GM10266 (cell line): ENCODE measurements around the gene FAM131C.

Experiments
- DNase-seq: peaks from one replicate; pipeline ENCODE4 v3.0.0; 2012; ENCODE audit errors: extremely low spot score
- CTCF ChIP-seq: IDR thresholded peaks from 2 replicates; pipeline ENCODE4 v1.5.1; 2012; ENCODE audit warnings: mild to moderate bottlenecking, low read depth; ENCODE audit not compliant: control insufficient read depth, insufficient read depth; ENCODE audit errors: missing control alignments

Gene FAM131C

GRCh38 chr1:16014509-16015482, 58.7 kb downstream of the FAM131C start:
- no peak for TF ChIP-seq CTCF

GRCh38 chr1:16013908-16014258, 59.6 kb downstream of the FAM131C start:
- DNase-seq = no peak
- TF ChIP-seq CTCF = no peak

More at GRCh38 chr1:16014509-16015482, 58.7 kb downstream of the FAM131C start:
- peak; percentile 55 for DNase-seq

GRCh38 chr1:16013220-16013907, 60.1 kb downstream of the FAM131C start:
- no peak for TF ChIP-seq CTCF
- peak; percentile 79 for DNase-seq

- DNase-seq = peak; percentile 79
Measured at GRCh38 chr1:16012590-16013219, 60.7 kb downstream of the FAM131C start.

GRCh38 chr1:16011936-16012589, 61.4 kb downstream of the FAM131C start:
- no peak for DNase-seq

More at GRCh38 chr1:16012590-16013219, 60.7 kb downstream of the FAM131C start:
- peak; percentile 2 for TF ChIP-seq CTCF

GRCh38 chr1:16010837-16011236, 62.6 kb downstream of the FAM131C start:
- no peak for TF ChIP-seq CTCF
- DNase-seq = no peak

More at GRCh38 chr1:16011936-16012589, 61.4 kb downstream of the FAM131C start:
- TF ChIP-seq CTCF = no peak
